Peyer's patch (tissue), 4 donors: ENCODE measurements around the gene PKD2.

ENCODE experiments used
- CTCF ChIP-seq, 6 experiments: fragments of 450-650 bp in 4 of 6; fragments of 200-600 bp in 2 of 6; sonication (generic) in 1 of 6; IDR thresholded peaks; one replicate each; pipeline ENCODE4 v1.5.1; 2017 to 2019; ENCODE audit warnings: antibody characterized with exemption in 6 of 6, mild to moderate bottlenecking in 3 of 6, moderate library complexity in 1 of 6
- POLR2A ChIP-seq, 2 donors: fragments of 450-650 bp; IDR thresholded peaks; one replicate each; pipeline ENCODE4 v1.5.1; 2017; ENCODE audit warnings: antibody characterized with exemption in 2 of 2, mild to moderate bottlenecking in 2 of 2, moderate library complexity in 2 of 2

DNA sequence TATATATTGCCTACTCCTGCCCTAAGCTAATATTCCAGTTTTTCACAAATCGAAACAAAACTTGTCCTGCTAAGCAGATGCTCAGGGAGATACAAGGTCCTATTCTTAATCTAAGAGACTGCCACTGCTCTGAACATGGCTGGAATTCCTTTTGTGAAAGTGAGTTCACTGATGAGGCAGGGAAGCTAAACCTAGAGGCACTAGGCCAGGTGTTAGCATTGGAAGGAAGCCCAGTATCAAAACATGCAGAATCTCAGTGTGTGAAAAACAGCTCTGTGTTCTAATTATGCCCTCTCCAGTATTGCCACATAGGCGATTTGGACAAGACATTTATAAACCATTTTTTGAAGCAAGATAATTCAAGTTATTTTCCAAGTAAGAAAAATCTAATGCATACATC, 103.4 kb downstream of the PKD2 start:
- TF ChIP-seq CTCF (IDR thresholded peaks at IDR 0.05) (no peak), POLR2A (IDR thresholded peaks at IDR 0.05) (no peak)
